ELR (cell line): Measurements from ENCODE around the gene CHMP6.

ENCODE experiments used
- DNase-seq: peaks from one replicate; pipeline ENCODE4 v3.0.0-alpha.2; 2015; ENCODE audit warnings: low read depth

The CHMP6 gene

GRCh38 chr17:80956321-80957190, 35.1 kb upstream of the CHMP6 start:
- no peak for DNase-seq

- DNase-seq = no peak
Measured at GRCh38 chr17:80957461-80957941, 34.1 kb upstream of the CHMP6 start.

- DNase-seq = peak; percentile 45
Measured at GRCh38 chr17:80959330-80960036, 32.2 kb upstream of the CHMP6 start.

GRCh38 chr17:80960037-80960796, 31.4 kb upstream of the CHMP6 start:
- DNase-seq = no peak

GRCh38 chr17:80960797-80961452, 30.7 kb upstream of the CHMP6 start:
- no peak for DNase-seq

- no peak for DNase-seq
Measured at GRCh38 chr17:80961541-80962330, 29.9 kb upstream of the CHMP6 start.

- DNase-seq = no peak
Measured at GRCh38 chr17:80962356-80963329, 29.0 kb upstream of the CHMP6 start.

GRCh38 chr17:80963812-80964543, 27.7 kb upstream of the CHMP6 start:
- no peak for DNase-seq

- no peak for DNase-seq
Measured at GRCh38 chr17:80964544-80964856, 27.1 kb upstream of the CHMP6 start.

GRCh38 chr17:80964859-80965580, 26.6 kb upstream of the CHMP6 start:
- no peak for DNase-seq

GRCh38 chr17:80965606-80966005, 26.0 kb upstream of the CHMP6 start:
- DNase-seq = no peak

GRCh38 chr17:80967404-80967872, 24.2 kb upstream of the CHMP6 start:
- DNase-seq = no peak

- DNase-seq = no peak
Measured at GRCh38 chr17:80968602-80969029, 23.0 kb upstream of the CHMP6 start.

GRCh38 chr17:80969030-80969673, 22.5 kb upstream of the CHMP6 start:
- DNase-seq = no peak

- DNase-seq = no peak
Measured at GRCh38 chr17:80969674-80970043, 22.0 kb upstream of the CHMP6 start.

GRCh38 chr17:80970044-80970761, 21.4 kb upstream of the CHMP6 start:
- peak; percentile 50 for DNase-seq
